LNCAP (cell line): ENCODE measurements around the gene DPP6.

ENCODE experiments used
- TF ChIP-seq, protein P1 (sequence below): fragments of 450-650 bp; IDR thresholded peaks from 2 replicates; pipeline ENCODE4 v1.5.1; 2017; ENCODE audit warnings: mild to moderate bottlenecking

Gene DPP6

DNA sequence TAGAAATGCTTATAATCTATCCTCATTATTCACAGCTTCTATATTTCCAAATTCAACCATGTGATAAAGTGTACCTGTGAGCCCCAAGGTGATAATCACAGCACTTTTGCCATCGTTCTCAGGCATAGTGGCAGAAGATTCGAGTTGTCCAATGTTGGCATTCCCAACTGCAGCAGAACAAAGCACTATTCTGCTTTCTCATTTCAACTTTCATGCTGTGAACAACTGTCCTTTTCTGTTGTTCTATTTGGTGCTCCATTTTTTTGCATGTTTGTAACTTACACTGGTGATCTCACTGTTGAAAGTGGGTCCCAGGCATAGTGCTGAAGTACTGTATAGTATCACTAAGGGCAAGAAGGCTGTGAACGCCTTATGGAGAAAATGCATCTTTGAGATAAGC, 512.5 kb downstream of the DPP6 start:
- TF ChIP-seq, protein P1, sequence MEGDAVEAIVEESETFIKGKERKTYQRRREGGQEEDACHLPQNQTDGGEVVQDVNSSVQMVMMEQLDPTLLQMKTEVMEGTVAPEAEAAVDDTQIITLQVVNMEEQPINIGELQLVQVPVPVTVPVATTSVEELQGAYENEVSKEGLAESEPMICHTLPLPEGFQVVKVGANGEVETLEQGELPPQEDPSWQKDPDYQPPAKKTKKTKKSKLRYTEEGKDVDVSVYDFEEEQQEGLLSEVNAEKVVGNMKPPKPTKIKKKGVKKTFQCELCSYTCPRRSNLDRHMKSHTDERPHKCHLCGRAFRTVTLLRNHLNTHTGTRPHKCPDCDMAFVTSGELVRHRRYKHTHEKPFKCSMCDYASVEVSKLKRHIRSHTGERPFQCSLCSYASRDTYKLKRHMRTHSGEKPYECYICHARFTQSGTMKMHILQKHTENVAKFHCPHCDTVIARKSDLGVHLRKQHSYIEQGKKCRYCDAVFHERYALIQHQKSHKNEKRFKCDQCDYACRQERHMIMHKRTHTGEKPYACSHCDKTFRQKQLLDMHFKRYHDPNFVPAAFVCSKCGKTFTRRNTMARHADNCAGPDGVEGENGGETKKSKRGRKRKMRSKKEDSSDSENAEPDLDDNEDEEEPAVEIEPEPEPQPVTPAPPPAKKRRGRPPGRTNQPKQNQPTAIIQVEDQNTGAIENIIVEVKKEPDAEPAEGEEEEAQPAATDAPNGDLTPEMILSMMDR = no peak

DNA sequence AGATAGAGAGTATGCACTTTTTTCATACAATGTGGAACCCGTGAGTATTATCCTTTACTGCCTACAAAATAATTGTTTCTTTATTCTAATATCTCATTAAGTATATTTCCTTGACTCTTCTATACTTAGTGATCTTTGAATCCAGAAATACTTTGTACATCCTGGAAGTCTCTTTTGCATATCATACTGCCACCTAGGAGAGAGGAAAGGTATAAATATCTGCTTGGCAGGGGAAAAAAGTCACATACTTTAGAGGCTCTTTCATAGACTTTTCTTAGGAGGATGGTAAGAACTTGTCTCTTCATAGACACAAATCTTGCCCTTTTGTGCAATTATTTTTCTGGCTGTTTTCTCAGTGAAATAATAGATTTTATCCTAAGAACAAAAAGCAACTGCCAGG, 514.7 kb downstream of the DPP6 start:
- TF ChIP-seq, protein P1 = peak; percentile 33

DNA sequence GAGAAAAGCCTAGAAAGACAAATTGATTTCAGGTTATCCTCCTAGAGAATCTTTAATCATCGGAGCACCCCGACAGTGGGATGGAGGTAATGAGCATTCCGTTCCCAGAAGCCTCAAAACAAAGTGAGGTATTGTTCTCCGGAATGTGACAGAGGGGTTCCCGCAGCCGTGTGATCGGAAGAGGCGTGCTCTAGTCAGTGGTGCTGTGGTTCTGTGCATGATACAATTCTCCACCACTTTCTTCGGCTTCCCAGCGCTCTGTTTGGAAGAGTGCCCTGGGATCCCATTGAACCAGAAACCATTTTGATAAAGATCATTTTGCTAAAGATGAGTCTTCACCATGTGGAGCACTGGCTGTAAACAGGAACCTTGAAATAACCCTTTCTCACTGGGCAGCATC, 516.1 kb downstream of the DPP6 start:
- TF ChIP-seq, protein P1 = no peak

DNA sequence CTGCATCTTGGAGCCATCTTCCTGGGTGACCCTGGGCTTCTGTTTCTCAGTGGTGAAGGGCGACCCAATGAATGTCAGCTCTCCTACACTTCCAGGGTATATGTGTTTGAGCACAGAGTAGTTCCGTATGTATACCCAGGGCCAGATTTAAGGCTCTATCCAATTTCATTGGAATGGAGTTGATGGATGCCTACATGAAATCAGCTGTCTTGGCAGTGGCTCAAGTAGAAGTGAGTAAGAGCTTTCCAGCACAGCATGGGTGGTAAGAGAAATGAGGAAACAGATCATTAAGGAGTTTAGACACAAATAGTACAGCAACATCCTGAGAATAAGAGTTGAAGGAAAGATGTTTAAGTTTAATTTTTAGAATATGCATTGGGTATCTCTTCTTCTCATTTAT, 517.7 kb downstream of the DPP6 start:
- TF ChIP-seq, protein P1 = no peak

DNA sequence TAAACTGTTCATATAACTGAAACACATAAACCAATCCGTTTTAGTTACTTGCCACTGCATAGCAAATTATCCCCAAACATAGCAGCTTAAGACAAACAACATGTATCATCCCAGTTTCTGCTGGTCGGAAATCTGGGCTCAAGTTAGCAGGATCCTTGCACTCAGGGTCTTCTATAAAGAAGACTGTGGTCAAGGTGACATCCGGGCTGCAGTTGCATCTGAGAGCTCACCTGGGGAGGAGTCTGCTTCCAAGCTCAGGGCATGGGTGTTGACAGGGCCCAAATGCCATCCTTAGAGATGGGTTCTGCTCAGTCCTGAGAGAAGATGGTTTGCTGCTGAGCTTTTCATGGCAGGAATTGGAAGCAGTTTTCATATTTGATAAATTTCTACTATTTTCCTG, 519.6 kb downstream of the DPP6 start:
- TF ChIP-seq, protein P1 = no peak

DNA sequence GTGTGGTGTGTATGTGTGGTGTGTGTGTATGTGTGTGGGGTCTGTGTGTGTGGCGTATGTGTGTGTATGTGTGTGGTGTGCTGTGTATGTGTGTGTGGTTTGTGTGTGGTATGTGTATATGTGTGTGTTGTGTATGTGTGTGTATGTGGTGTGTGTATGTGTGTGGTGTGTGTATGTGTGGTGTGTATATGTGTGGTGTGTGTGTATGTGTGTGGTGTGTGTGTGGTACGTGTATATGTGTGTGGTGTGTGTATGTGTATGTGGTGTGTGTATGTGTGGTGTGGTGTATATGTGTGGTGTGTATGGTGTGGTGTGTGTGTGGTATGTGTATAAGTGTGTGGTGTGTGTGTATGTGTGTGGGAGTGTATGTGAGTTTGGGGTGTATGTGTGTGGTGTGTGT, 522.0 kb downstream of the DPP6 start:
- TF ChIP-seq, protein P1 = no peak

DNA sequence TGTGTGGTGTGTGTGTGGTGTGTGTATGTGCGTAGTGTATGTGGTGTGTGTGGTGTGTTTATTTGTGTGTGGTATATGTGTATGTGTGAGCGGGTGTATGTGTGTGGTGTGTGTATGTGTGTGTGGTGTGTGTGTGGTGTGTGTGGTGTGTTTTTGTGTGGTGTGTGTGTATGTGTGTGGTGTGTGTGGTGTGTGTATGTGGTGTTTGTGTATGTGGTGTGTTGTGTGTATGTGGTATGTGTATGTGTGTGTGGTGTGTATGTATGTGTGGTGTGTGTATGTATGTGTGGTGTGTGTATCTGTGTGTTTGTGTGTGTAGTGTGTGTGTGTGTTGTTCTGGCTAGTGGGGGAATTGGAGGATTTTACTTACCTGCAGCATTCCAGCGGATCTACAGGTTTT, 523.3 kb downstream of the DPP6 start:
- TF ChIP-seq, protein P1 = no peak

DNA sequence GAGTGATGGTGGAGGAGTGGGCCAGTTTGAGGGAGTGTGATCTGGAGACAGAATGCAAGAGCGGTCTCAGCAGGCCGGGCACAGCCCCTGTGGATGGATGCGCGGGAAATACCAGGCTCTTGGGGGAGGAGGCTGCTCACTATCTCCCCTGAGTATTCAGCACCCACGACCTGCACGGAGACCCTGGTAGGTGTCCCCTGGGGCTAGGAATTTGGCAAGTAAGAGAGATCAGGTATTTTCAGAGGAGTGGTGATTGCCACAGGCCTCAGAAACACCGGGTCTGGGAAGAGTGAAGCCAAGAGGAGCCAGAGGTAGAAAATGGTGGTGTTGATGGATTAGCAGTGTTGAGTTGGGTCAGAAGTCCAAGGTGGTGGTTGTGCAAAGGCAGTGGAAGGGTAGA, 524.4 kb downstream of the DPP6 start:
- TF ChIP-seq, protein P1 = no peak
